Measurements from ENCODE around the gene GTF2H1.
A peak's percentile ranks its signal among the peaks of the same experiment; 100 is the strongest.

GTF2H1 gene

DNA sequence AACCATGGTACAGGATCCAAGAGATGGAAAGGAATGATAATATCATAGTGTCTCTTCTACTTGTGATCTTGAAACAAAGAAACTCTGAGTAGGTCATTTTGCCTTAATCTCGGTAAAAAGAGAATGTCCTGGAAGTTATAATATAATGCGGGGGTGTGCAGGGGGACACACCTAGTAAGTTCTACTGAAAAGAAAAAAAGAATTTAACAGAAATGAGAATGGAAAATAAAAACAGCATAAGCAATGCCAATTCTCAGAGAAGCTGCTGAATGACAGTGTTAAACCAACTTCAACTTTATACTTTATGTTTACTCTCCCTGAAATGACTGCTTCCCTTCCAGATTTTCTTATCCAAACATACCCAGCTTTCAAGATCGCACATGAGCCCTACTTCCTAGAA lies 2.5 kb upstream of the GTF2H1 start:
- no peak overlapping the region for H3K4me2 ChIP-seq (ENCODE audit: low read length, poor library complexity, severe bottlenecking)
- no peaks in the 10 kb centered on the region for H3K9me3 ChIP-seq (ENCODE audit: control insufficient read depth, low read length)
- no peak overlapping the region for H3K23ac ChIP-seq (ENCODE audit: low read length in 2 of 2)
- no peak for DNase-seq
- no peak overlapping the region for H3K27ac ChIP-seq (ENCODE audit: low read length, poor library complexity, severe bottlenecking)
- no peak overlapping the region for H3K4ac ChIP-seq (ENCODE audit: low read depth in 1 of 2, low read length in 2 of 2)
- no peak overlapping the region for H3K4me3 ChIP-seq (ENCODE audit: insufficient read depth in 1 of 2, low read depth in 1 of 2, low read length in 2 of 2)
- H3K9ac ChIP-seq (ENCODE audit: low read length): peak overlapping the region; percentile 98
- no peak overlapping the region for H4K91ac ChIP-seq (ENCODE audit: low read length)
- no peak overlapping the region for H2BK15ac ChIP-seq (ENCODE audit: low read depth, poor library complexity, severe bottlenecking)
- H3K18ac ChIP-seq (ENCODE audit: low read depth in 1 of 2, low read length in 2 of 2): no peak overlapping the region
- H2BK12ac ChIP-seq (ENCODE audit: low read length in 2 of 2): no peak overlapping the region
- H3K14ac ChIP-seq (ENCODE audit: low read length in 2 of 2): no peak overlapping the region
- H2BK120ac ChIP-seq (ENCODE audit: low read depth, low read length): no peak overlapping the region
- H3K4me1 ChIP-seq (ENCODE audit: control insufficient read depth, insufficient read depth, low read depth, low read length): peaks cover 6% of the 10 kb centered on the region
- 100% methylated on average over 2 of the region's 3 CpGs for WGBS
- H4K8ac ChIP-seq (ENCODE audit: low read length): no peak overlapping the region
- H3K79me1 ChIP-seq (replicated peaks; ENCODE audit: low read length, poor library complexity, severe bottlenecking): peaks cover 15% of the 10 kb centered on the region
- H3K27me3 ChIP-seq (ENCODE audit: control insufficient read depth in 1 of 2, insufficient read depth in 1 of 2, low read length in 2 of 2): no peaks in the 10 kb centered on the region
- H2BK5ac ChIP-seq (ENCODE audit: low read depth, low read length, poor library complexity, severe bottlenecking): no peak overlapping the region
- no peak overlapping the region for H2AFZ ChIP-seq (ENCODE audit: low read depth, low read length)
- no peak overlapping the region for H2AK5ac ChIP-seq (ENCODE audit: low read length, severe bottlenecking)
- H3K36me3 ChIP-seq (ENCODE audit: control insufficient read depth in 1 of 2, insufficient read depth in 2 of 2, low read depth in 1 of 2, low read length in 2 of 2): peaks cover 0 to 7% of the 10 kb centered on the region in 2 experiments

GRCh38 chr11:18320617-18321016 lies 1.8 kb upstream of the GTF2H1 start:
- peak overlapping the region in 1 of 2 experiments; percentile 89 for H3K4me3 ChIP-seq (ENCODE audit: insufficient read depth in 1 of 2, low read depth in 1 of 2, low read length in 2 of 2)
- no peak overlapping the region for H3K14ac ChIP-seq (ENCODE audit: low read length in 2 of 2)
- H3K79me1 ChIP-seq (replicated peaks; ENCODE audit: low read length, poor library complexity, severe bottlenecking): peaks cover 11% of the 10 kb centered on the region
- H3K4ac ChIP-seq (ENCODE audit: low read depth in 1 of 2, low read length in 2 of 2): no peak overlapping the region
- no peaks in the 10 kb centered on the region for H3K9me3 ChIP-seq (ENCODE audit: control insufficient read depth, low read length)
- H2BK12ac ChIP-seq (ENCODE audit: low read length in 2 of 2): no peak overlapping the region
- H3K4me2 ChIP-seq (ENCODE audit: low read length, poor library complexity, severe bottlenecking): no peak overlapping the region
- peaks cover 0 to 14% of the 10 kb centered on the region in 2 experiments for H3K36me3 ChIP-seq (ENCODE audit: control insufficient read depth in 1 of 2, insufficient read depth in 2 of 2, low read depth in 1 of 2, low read length in 2 of 2)
- no peak overlapping the region for H3K18ac ChIP-seq (ENCODE audit: low read depth in 1 of 2, low read length in 2 of 2)
- no peak overlapping the region for H3K23ac ChIP-seq (ENCODE audit: low read length in 2 of 2)
- peaks cover 6% of the 10 kb centered on the region for H3K4me1 ChIP-seq (ENCODE audit: control insufficient read depth, insufficient read depth, low read depth, low read length)
- peak overlapping the region; percentile 98 for H3K9ac ChIP-seq (ENCODE audit: low read length)
- H2AFZ ChIP-seq (ENCODE audit: low read depth, low read length): no peak overlapping the region
- H2BK5ac ChIP-seq (ENCODE audit: low read depth, low read length, poor library complexity, severe bottlenecking): no peak overlapping the region
- H4K8ac ChIP-seq (ENCODE audit: low read length): no peak overlapping the region
- no peaks in the 10 kb centered on the region for H3K27me3 ChIP-seq (ENCODE audit: control insufficient read depth in 1 of 2, insufficient read depth in 1 of 2, low read length in 2 of 2)
- DNase-seq: no peak
- no peak overlapping the region for H2AK5ac ChIP-seq (ENCODE audit: low read length, severe bottlenecking)
- no peak overlapping the region for H4K91ac ChIP-seq (ENCODE audit: low read length)
- H3K27ac ChIP-seq (ENCODE audit: low read length, poor library complexity, severe bottlenecking): no peak overlapping the region
- no peak overlapping the region for H2BK15ac ChIP-seq (ENCODE audit: low read depth, poor library complexity, severe bottlenecking)
- H2BK120ac ChIP-seq (ENCODE audit: low read depth, low read length): no peak overlapping the region

DNA sequence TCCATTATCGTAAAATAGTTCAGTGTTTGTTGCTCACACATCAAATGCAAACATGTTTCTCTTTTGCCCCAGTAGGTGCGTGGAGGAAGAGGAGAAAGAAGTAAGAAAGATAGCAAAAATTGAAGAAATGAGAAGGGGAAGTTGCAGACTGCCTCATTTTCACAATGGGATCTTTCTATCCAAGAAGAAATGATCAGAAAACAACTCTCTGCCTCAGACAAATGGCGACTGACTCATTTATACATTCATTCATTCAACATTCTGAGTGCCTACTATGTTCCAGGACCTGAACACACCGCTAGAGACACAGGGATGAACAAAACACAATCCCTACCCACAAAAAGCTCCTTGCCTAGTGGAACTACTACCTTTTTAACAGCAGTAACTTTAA lies 794 bp upstream of the GTF2H1 start:
- Histone ChIP-seq H2BK5ac (ENCODE audit: low read depth, low read length, poor library complexity, severe bottlenecking) (no peak overlapping the region), H3K27me3 (ENCODE audit: control insufficient read depth in 1 of 2, insufficient read depth in 1 of 2, low read length in 2 of 2) (no peaks in the 10 kb centered on the region), H3K4me2 (ENCODE audit: low read length, poor library complexity, severe bottlenecking) (peak overlapping the region; percentile 80), H3K36me3 (ENCODE audit: control insufficient read depth in 1 of 2, insufficient read depth in 2 of 2, low read depth in 1 of 2, low read length in 2 of 2) (peaks cover 0 to 23% of the 10 kb centered on the region in 2 experiments), H3K79me1 (replicated peaks; ENCODE audit: low read length, poor library complexity, severe bottlenecking) (peaks cover 7% of the 10 kb centered on the region), H3K4ac (ENCODE audit: low read depth in 1 of 2, low read length in 2 of 2) (peak overlapping the region in 1 of 2 experiments; percentile 45), H2AFZ (ENCODE audit: low read depth, low read length) (peak overlapping the region; percentile 73), H3K9ac (ENCODE audit: low read length) (peak overlapping the region; percentile 98), H3K23ac (ENCODE audit: low read length in 2 of 2) (no peak overlapping the region), H4K91ac (ENCODE audit: low read length) (no peak overlapping the region), H3K4me3 (ENCODE audit: insufficient read depth in 1 of 2, low read depth in 1 of 2, low read length in 2 of 2) (peak overlapping the region; percentile 76 to 89), H3K18ac (ENCODE audit: low read depth in 1 of 2, low read length in 2 of 2) (no peak overlapping the region), H2BK15ac (ENCODE audit: low read depth, poor library complexity, severe bottlenecking) (no peak overlapping the region), H3K27ac (ENCODE audit: low read length, poor library complexity, severe bottlenecking) (peak overlapping the region; percentile 94), H2BK12ac (ENCODE audit: low read length in 2 of 2) (no peak overlapping the region), H3K4me1 (ENCODE audit: control insufficient read depth, insufficient read depth, low read depth, low read length) (peaks cover 6% of the 10 kb centered on the region), H3K14ac (ENCODE audit: low read length in 2 of 2) (no peak overlapping the region), H2AK5ac (ENCODE audit: low read length, severe bottlenecking) (no peak overlapping the region), H4K8ac (ENCODE audit: low read length) (peak overlapping the region; percentile 66), H2BK120ac (ENCODE audit: low read depth, low read length) (no peak overlapping the region), H3K9me3 (ENCODE audit: control insufficient read depth, low read length) (no peaks in the 10 kb centered on the region)
- DNase-seq: no peak
- WGBS: 0% methylated on average over 2 of the region's 4 CpGs

GRCh38 chr11:18322818-18323570 lies 627 bp downstream of the GTF2H1 start:
- peak overlapping the region; percentile 60 for H4K8ac ChIP-seq (ENCODE audit: low read length)
- H3K4me2 ChIP-seq (ENCODE audit: low read length, poor library complexity, severe bottlenecking): peak overlapping the region; percentile 59
- no peak overlapping the region for H3K23ac ChIP-seq (ENCODE audit: low read length in 2 of 2)
- H2AK5ac ChIP-seq (ENCODE audit: low read length, severe bottlenecking): peak overlapping the region; percentile 96
- H2AFZ ChIP-seq (ENCODE audit: low read depth, low read length): no peak overlapping the region
- peaks cover 6 to 36% of the 10 kb centered on the region in 2 experiments for H3K36me3 ChIP-seq (ENCODE audit: control insufficient read depth in 1 of 2, insufficient read depth in 2 of 2, low read depth in 1 of 2, low read length in 2 of 2)
- peak overlapping the region; percentile 3 for H3K27ac ChIP-seq (ENCODE audit: low read length, poor library complexity, severe bottlenecking)
- no peak overlapping the region for H2BK12ac ChIP-seq (ENCODE audit: low read length in 2 of 2)
- no peak overlapping the region for H2BK5ac ChIP-seq (ENCODE audit: low read depth, low read length, poor library complexity, severe bottlenecking)
- peak overlapping the region in 1 of 2 experiments; percentile 54 for H3K18ac ChIP-seq (ENCODE audit: low read depth in 1 of 2, low read length in 2 of 2)
- H3K79me1 ChIP-seq (replicated peaks; ENCODE audit: low read length, poor library complexity, severe bottlenecking): peaks cover 7% of the 10 kb centered on the region
- H3K4me1 ChIP-seq (ENCODE audit: control insufficient read depth, insufficient read depth, low read depth, low read length): peaks cover 6% of the 10 kb centered on the region
- H3K27me3 ChIP-seq (ENCODE audit: control insufficient read depth in 1 of 2, insufficient read depth in 1 of 2, low read length in 2 of 2): no peaks in the 10 kb centered on the region
- peak overlapping the region; percentile 79 for H2BK120ac ChIP-seq (ENCODE audit: low read depth, low read length)
- no peak for DNase-seq
- H3K14ac ChIP-seq (ENCODE audit: low read length in 2 of 2): peak overlapping the region; percentile 2 to 86
- H2BK15ac ChIP-seq (ENCODE audit: low read depth, poor library complexity, severe bottlenecking): no peak overlapping the region
- peak overlapping the region; percentile 76 to 89 for H3K4me3 ChIP-seq (ENCODE audit: insufficient read depth in 1 of 2, low read depth in 1 of 2, low read length in 2 of 2)
- 24% methylated on average over 11 of the region's 18 CpGs for WGBS
- H3K4ac ChIP-seq (ENCODE audit: low read depth in 1 of 2, low read length in 2 of 2): peak overlapping the region; percentile 64 to 91
- H4K91ac ChIP-seq (ENCODE audit: low read length): peak overlapping the region; percentile 83
- H3K9me3 ChIP-seq (ENCODE audit: control insufficient read depth, low read length): no peaks in the 10 kb centered on the region
- H3K9ac ChIP-seq (ENCODE audit: low read length): peak overlapping the region; percentile 98

Data from mesenchymal stem cell (in vitro differentiated cells and primary cell).